Right ventricle myocardium superior (tissue), 1 donor: ENCODE results near the gene MYO7A. TPM values are rescaled to one million over a fixed set of nuclear protein-coding genes. Genes with fewer than 3 reads are reported as not detected.

ENCODE experiments used
- ATAC-seq: fragments of 200-7000 bp; cut with Tn5 transposase; one replicate; pipeline ENCODE4 v1.9.1; 2020; ENCODE audit warnings: mild to moderate bottlenecking; ENCODE audit not compliant: poor library complexity
- DNase-seq: peaks from one replicate; pipeline ENCODE4 v3.0.0-alpha.2; 2020
- intact Hi-C: fragments of 100-400 bp; cut with DNase I; formaldehyde crosslinking; loops from one replicate; pipeline ENCODE4 v1.11.2; 2022
- total RNA-seq: library from RNA; stranded (reverse); fragmentation: NEBNext Ultra II Directional; extraction: Animal tissue kit (Norgen Biotek cat#: 25700); gene quantifications from one replicate; pipeline ENCODE4 v1.2.1, GENCODE V29; 2021
- donor health status: DM: no; HTN: yes; CAD: no; lungs with severe emphysema.

Gene MYO7A
- total RNA-seq, 1 donor from 2014 or later, result 4.4 TPM

- intact Hi-C loops, result no loop called here
- DNase-seq (peak; percentile 20), ATAC-seq (no peak)
These were observed 5.4 kb upstream of the MYO7A start for GRCh38 chr11:77122576-77123212.

GRCh38 chr11:77123591-77123990, 4.5 kb upstream of the MYO7A start:
- intact Hi-C loops, result no loop called here
- no peak for DNase-seq

GRCh38 chr11:77124041-77124440, 4.0 kb upstream of the MYO7A start:
- DNase-seq (no peak), ATAC-seq (no peak)
- intact Hi-C loops, result no loop called here

More at GRCh38 chr11:77123591-77123990, 4.5 kb upstream of the MYO7A start:
- no peak for ATAC-seq

- intact Hi-C loops, result no loop called here
- DNase-seq, result peak; percentile 29
- no peak for ATAC-seq
These were observed 3.6 kb upstream of the MYO7A start for GRCh38 chr11:77124488-77124887.

GRCh38 chr11:77125191-77125590, 2.9 kb upstream of the MYO7A start:
- DNase-seq (peak; percentile 25), ATAC-seq (no peak)
- intact Hi-C loops, result loop anchor here (5.0 kb wide), 1 partner anchor 422 kb away; no protein-coding TSS in a partner anchor

- intact Hi-C loops, result loop anchor here (2.0 to 5.0 kb wide), 2 partner anchors 63 to 422 kb away; no protein-coding TSS in a partner anchor
- ATAC-seq, result no peak
These were observed 2.4 kb upstream of the MYO7A start for GRCh38 chr11:77125695-77126094.

GRCh38 chr11:77126156-77126775, 1.8 kb upstream of the MYO7A start:
- intact Hi-C loops, result loop anchor here (2.0 to 5.0 kb wide), 2 partner anchors 63 to 421 kb away; no protein-coding TSS in a partner anchor
- ATAC-seq, result no peak
- DNase-seq, result peak; percentile 28

More at GRCh38 chr11:77125695-77126094, 2.4 kb upstream of the MYO7A start:
- peak; percentile 27 for DNase-seq

- DNase-seq (no peak), ATAC-seq (peak; percentile 1)
- intact Hi-C loops, result loop anchor here (2.0 to 5.0 kb wide), 2 partner anchors 62 to 420 kb away; no protein-coding TSS in a partner anchor
These were observed 1.2 kb upstream of the MYO7A start for GRCh38 chr11:77126861-77127234.

- peak; percentile 73 for DNase-seq
- ATAC-seq, result peak; percentile 81
- intact Hi-C loops, result loop anchor here (2.0 to 5.0 kb wide), 2 partner anchors 61 to 420 kb away; no protein-coding TSS in a partner anchor
These were observed 673 bp upstream of the MYO7A start for GRCh38 chr11:77127235-77127911.

GRCh38 chr11:77129069-77129841, 1.2 kb downstream of the MYO7A start:
- ATAC-seq (no peak), DNase-seq (peak; percentile 34)
- intact Hi-C loops, result loop anchor here (5.0 kb wide), 1 partner anchor 418 kb away; no protein-coding TSS in a partner anchor

GRCh38 chr11:77129842-77130756, 2.1 kb downstream of the MYO7A start:
- DNase-seq, result peak; percentile 17
- intact Hi-C loops, result loop anchor here (5.0 kb wide), 1 partner anchor 417 kb away; no protein-coding TSS in a partner anchor

GRCh38 chr11:77130763-77131513, 2.9 kb downstream of the MYO7A start:
- DNase-seq, result peak; percentile 87
- ATAC-seq, result peak; percentile 74
- intact Hi-C loops, result no loop called here

More at GRCh38 chr11:77129842-77130756, 2.1 kb downstream of the MYO7A start:
- no peak for ATAC-seq

- ATAC-seq (no peak), DNase-seq (peak; percentile 42)
- intact Hi-C loops, result no loop called here
These were observed 3.5 kb downstream of the MYO7A start for GRCh38 chr11:77131560-77131959.

GRCh38 chr11:77135069-77135468, 7.0 kb downstream of the MYO7A start:
- intact Hi-C loops, result no loop called here
- ATAC-seq (no peak), DNase-seq (no peak)

GRCh38 chr11:77136074-77136473, 8.0 kb downstream of the MYO7A start:
- intact Hi-C loops, result no loop called here
- ATAC-seq, result no peak
- no peak for DNase-seq

- no peak for DNase-seq
- intact Hi-C loops, result no loop called here
- ATAC-seq, result no peak
These were observed 8.9 kb downstream of the MYO7A start for GRCh38 chr11:77136784-77137420.
